ENCODE results near the gene KNSTRN.

The KNSTRN gene

GRCh38 chr15:40366457-40367370, 15.8 kb upstream of the KNSTRN start:
- DNase-seq: no peak

- no peak for DNase-seq
These were observed 15.2 kb upstream of the KNSTRN start for GRCh38 chr15:40367371-40367685.

GRCh38 chr15:40367686-40368611, 14.6 kb upstream of the KNSTRN start:
- peak; percentile 86 for DNase-seq

GRCh38 chr15:40368719-40369473, 13.6 kb upstream of the KNSTRN start:
- DNase-seq: no peak

DNA sequence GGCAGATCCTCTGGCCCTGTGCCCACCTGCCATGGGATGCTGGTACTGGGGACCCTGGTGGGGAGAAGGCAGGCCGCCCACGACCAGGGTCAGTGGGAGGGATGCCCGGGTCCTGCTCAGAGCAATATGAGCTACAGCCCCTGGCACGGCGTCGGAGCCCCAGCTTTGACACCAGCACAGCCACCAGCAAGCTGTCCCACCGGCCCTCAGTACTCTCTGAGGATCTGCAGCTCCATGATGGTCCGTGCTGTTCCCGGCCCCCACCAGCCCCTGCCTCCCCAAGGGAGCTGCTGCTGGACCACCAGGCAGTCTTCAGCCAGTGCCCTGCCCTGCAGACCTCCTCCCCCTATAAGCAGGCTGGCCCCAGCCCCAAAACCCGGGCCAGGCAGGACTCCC, 13.0 kb upstream of the KNSTRN start:
- DNase-seq: no peak

GRCh38 chr15:40369971-40370370, 12.6 kb upstream of the KNSTRN start:
- no peak for DNase-seq

- peak; percentile 69 for DNase-seq
These were observed 9.5 kb upstream of the KNSTRN start for GRCh38 chr15:40372981-40373380.

DNA sequence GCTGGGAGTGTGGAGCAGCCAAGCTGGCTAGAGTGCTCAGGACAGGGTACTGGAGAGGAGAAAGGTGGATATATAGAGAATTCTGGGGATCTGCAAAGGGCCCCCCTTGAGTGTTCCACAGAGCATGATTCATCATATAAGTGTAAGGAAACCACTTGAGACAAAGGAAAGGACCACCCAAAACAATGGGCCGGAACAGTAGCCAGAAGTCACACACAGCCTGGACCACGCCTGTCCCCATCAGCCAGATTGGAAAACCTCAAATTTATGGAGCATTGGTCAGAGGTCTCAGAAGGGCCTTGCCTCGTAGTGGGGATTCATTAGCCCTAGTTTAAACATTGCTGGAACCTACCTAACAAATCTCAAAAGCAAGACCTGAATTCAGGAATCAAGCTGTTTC, 4.9 kb upstream of the KNSTRN start:
- DNase-seq: no peak

DNA sequence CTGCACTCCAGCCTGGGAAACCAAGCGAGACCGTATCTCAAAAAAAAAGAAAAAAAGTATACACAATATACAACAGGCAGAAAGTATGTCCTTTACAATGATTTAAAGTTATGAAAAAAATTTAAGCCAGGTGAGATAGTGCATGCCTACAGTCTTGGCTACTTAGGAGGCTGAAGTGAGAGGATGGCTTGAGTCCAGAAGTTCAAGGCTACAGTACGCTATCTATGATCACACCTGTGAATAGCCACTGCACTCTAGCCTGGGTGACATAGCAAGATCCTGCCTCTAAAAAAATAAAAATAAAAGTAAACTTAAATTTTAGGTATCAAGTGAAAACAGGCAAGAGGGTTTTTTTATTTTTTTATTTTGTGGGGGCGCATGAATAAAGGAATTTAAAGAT, 3.1 kb upstream of the KNSTRN start:
- no peak for DNase-seq

DNA sequence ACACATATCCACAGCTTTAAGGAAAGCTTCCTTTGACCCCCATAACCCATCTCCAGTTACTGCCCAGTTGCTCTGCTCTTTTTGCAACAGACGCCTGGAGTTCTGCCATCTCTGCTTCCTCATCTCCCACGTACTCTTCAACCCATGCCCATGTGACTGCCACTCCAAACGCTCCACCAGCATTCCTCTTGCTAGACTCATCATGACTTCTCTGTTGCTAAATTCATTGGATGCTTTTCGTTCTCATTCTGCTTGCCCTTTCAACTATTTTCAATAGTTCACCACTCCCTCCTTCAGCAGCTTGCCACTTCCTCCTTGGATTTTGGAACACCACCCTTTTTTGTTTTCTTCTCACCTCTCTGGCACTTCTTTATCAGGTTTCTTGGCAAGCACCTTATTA, 2.7 kb upstream of the KNSTRN start:
- DNase-seq: peak; percentile 94

- DNase-seq: no peak
These were observed 1.9 kb upstream of the KNSTRN start for GRCh38 chr15:40380636-40381035.

DNA sequence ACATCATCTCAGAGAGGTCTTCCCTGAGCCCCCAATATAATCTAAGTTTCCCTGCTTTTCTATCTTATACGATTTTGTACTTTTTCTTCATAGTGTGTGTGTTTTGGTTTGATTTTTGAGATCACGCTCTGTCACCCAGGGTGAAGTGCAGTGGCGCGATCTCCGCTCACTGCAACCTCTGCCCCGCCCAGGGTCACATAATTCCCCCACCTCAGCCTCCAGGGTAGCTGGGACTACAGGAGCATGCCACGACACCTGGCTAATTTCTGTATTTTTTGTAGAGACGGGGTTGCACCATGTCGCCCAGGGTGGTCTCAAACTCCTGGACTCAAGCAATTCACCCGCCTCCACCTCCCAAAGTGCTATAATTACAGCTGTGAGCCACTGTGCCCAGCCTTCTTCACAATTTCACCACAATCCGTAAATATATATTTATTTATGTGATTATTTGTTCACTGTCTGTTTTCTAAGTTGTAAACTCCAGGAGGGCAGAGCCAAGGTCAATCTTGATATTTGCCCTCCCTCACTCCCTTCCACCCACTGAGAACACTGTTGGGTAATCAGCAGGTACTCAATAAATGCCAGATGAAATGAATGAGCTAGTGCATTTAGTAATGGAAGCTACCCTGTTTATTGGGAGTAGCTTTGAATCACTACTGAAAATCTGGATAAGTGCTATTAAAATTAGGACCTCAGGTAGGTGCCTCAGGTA, 547 bp upstream of the KNSTRN start:
- no peak for DNase-seq

- DNase-seq: no peak
These were observed 4.0 kb downstream of the KNSTRN start for GRCh38 chr15:40386480-40386879.

DNA sequence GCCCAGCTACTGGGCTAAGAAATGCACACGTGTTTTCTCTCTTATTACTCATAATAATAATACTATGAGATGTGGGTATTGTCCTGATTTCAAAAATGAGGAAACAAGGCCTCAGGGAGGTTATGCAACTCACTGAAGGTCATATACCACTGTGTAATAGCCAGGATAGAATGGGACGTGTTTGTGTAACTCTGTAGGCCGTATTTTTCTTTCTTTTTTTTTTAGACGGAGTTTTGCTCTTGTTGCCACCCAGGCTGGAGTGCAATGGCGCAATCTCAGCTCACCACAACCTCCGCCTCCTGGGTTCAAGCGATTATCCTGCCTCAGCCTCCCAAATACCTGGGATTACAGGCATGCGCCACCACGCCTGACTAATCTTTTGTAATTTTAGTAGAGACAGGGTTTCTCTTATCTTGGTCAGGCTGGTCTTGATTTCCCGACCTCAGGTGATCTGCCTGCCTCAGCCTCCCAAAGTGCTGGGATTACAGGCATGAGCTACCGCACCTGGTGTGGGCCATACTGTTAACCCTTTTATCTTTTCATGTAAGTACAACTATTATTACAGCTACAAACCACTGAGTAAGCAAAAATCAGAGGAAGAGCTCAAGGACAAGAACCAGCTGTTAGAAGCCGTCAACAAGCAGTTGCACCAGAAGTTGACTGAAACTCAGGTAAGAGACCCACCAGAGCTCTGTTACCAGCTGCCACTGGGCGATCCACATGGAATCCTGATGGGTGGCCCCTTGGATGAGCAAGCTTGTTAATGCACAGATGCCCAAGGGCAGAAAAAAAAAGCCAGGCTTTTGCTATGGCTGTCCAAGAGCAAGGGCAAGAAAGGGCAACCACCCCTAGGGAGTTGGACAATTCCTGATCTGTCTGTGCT, 6.7 kb downstream of the KNSTRN start:
- DNase-seq: no peak

GRCh38 chr15:40389824-40390595, 7.5 kb downstream of the KNSTRN start:
- DNase-seq: no peak

GRCh38 chr15:40392986-40393948, 10.7 kb downstream of the KNSTRN start:
- peak; percentile 13 for DNase-seq

DNA sequence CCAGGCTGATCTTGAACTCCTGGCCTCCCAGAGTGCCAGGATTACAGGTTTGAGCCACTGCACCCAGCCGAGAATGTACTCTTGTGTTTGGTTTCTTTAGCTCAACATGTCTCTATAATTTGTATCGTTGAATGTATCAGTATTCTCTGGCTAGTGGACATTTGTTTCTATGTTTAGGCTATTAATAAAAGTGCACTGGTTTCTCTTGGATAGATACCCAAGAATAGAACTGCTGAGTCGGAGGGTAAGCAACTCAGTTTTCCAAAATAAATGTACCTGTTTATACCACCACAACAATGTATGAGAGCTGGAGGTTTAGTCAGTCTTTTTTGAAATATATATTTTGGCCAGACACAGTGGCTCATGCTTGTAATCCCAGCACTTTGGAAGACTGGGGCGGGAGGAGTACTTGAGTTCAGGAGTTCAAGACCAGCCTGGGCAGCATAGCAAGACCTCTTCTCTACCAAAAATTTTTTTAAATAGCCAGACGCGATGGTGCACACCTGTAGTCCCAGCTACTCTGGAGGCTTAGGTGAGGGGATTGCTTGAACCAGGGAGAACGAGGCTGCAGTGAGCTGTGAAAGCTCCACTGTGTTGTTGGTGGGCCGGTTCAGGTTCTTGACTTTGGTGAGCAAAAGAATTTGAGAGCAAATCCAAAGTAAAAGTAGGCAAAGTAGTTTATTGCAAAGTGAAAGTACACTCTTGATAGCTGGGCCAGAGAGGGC, 15.3 kb downstream of the KNSTRN start:
- no peak for DNase-seq

GRCh38 chr15:40398413-40398873, 15.9 kb downstream of the KNSTRN start:
- DNase-seq: no peak
